ENCODE results near the gene UGT1A1. TPM values are rescaled to one million over a fixed set of nuclear protein-coding genes. Genes with fewer than 3 reads are reported as not detected.

The UGT1A1 gene
- total and polyA plus RNA-seq, 2 of the 13 experiments (the other 11 are each of a cell fraction or from before 2014, with no cell fraction given) = 0.69 to 0.75 TPM

GRCh38 chr2:233789554-233789953, 29.5 kb downstream of the UGT1A1 start (continued):
- TF ChIP-seq ZNF142 (CRISPR knock-in tag; IDR thresholded peaks at IDR 0.05) (no peak), KAT7 (CRISPR knock-in tag; IDR thresholded peaks at IDR 0.05; ENCODE audit: borderline replicate concordance) (no peak), ZNF232 (CRISPR knock-in tag; IDR thresholded peaks at IDR 0.05; ENCODE audit: borderline replicate concordance) (no peak)

- Histone ChIP-seq H3K27ac (ENCODE audit: extremely low read length, insufficient read depth, low read length) (no peak overlapping the region), H3K79me2 (ENCODE audit: insufficient read depth, low read length) (no peaks in the 10 kb centered on the region), H4K20me1 (ENCODE audit: insufficient read depth, low read length) (no peaks in the 10 kb centered on the region), H3K9me3 (ENCODE audit: low read length) (no peaks in the 10 kb centered on the region), H3K4me3 (replicated peaks in 1 of 3; ENCODE audit: insufficient read depth in 1 of 3, low read depth in 2 of 3, low read length in 3 of 3) (no peak overlapping the region), H3K4me1 (ENCODE audit: insufficient read depth, low read length) (peaks cover 14% of the 10 kb centered on the region; the same call in 1 of the 2 replicates), H3K9ac (ENCODE audit: insufficient read depth, low read depth, low read length) (no peak overlapping the region), H3K4me2 (ENCODE audit: low read depth, low read length) (no peak overlapping the region), H3K27me3 (ENCODE audit: control insufficient read depth in 1 of 2, insufficient read depth in 2 of 2, low read length in 2 of 2) (peaks cover 7 to 39% of the 10 kb centered on the region in 2 experiments; a peak in 3 of 5 replicates), H3K36me3 (replicated peaks in 1 of 2; ENCODE audit: control insufficient read depth in 1 of 2, insufficient read depth in 2 of 2, low read length in 2 of 2) (no peaks in the 10 kb centered on the region), H2AFZ (ENCODE audit: low read length) (no peak overlapping the region)
- no TSS peak for BruUV-seq (replicated peaks)
- ATAC-seq (peak; percentile 11; the same call in 2 of the 3 replicates), FAIRE-seq (no peak), DNase-seq (ENCODE audit: low spot score) (no peak)
- intact Hi-C loops (cut with micrococcal nuclease; ENCODE audit: unreplicated experiment) = no loop called here
- CTCF ChIA-PET (ENCODE audit: low intra/inter-chr PET ratio, low total read pairs) = no interaction called here
- TF ChIP-seq ZHX2 (IDR thresholded peaks at IDR 0.05; ENCODE audit: low read depth) (no peak), ZHX2 (CRISPR knock-in tag; IDR thresholded peaks at IDR 0.05; ENCODE audit: borderline replicate concordance) (no peak), ZNF468 (CRISPR knock-in tag; IDR thresholded peaks at IDR 0.05) (no peak), ONECUT2 (CRISPR knock-in tag; IDR thresholded peaks at IDR 0.05) (no peak), MBD4 (IDR thresholded peaks at IDR 0.05; ENCODE audit: borderline replicate concordance, low read length) (no peak), ZNF614 (CRISPR knock-in tag; IDR thresholded peaks at IDR 0.05; ENCODE audit: borderline replicate concordance) (no peak), ADNP (CRISPR knock-in tag; IDR thresholded peaks at IDR 0.05) (no peak), SUZ12 (IDR thresholded peaks at IDR 0.05; ENCODE audit: low read depth, low read length) (no peak), SMC3 (IDR thresholded peaks at IDR 0.05; ENCODE audit: low read length) (no peak)
- in situ Hi-C loops (cut with HindIII; ENCODE audit: extremely low pct_ligation_motif_present, low pct_unique_long_range_greater_than_20kb) = no loop called here
- POLR2A ChIA-PET = no interaction called here
- 53% methylated on average over 18 of the region's 18 CpGs for WGBS (ENCODE audit: low lambda C conversion rate)
Measured at GRCh38 chr2:233791151-233791882, 31.2 kb downstream of the UGT1A1 start.
